Hepatocyte (in vitro differentiated cells): ENCODE measurements around the gene HOXD4.

ENCODE experiments used
- CTCF ChIP-seq: fragments of 200-600 bp; sonication (generic); IDR thresholded peaks from 2 replicates; pipeline ENCODE4 v1.5.1; 2016; ENCODE audit warnings: antibody characterized with exemption, mild to moderate bottlenecking; ENCODE audit not compliant: poor library complexity
- EZH2 ChIP-seq: fragments of 200-600 bp; sonication (generic); IDR thresholded peaks from 2 replicates; pipeline ENCODE4 v1.6.1; 2016; ENCODE audit warnings: antibody characterized with exemption, mild to moderate bottlenecking, borderline replicate concordance
- EZH2phosphoT487 ChIP-seq: fragments of 200-600 bp; sonication (generic); IDR thresholded peaks from one replicate; pipeline ENCODE4 v1.6.1; 2018; ENCODE audit warnings: antibody characterized with exemption, mild to moderate bottlenecking, low read depth, moderate library complexity; ENCODE audit not compliant: unreplicated experiment, severe bottlenecking

- TF ChIP-seq EZH2 (peak; percentile 100), CTCF (no peak), EZH2phosphoT487 (peak; percentile 70)
Measured at GRCh38 chr2:176164611-176165369, 13.4 kb downstream of the HOXD4 start.
